ENCODE data around the gene PARVB. TPM values are rescaled to one million over a fixed set of nuclear protein-coding genes. Genes with fewer than 3 reads are reported as not detected.

Gene PARVB
- total RNA-seq, 1 donor from 2014 or later: 12.7 TPM

GRCh38 chr22:44089717-44090570 lies 65.8 kb downstream of the PARVB start:
- H3K27ac ChIP-seq: no peak overlapping the region
- no peak for DNase-seq (ENCODE audit: low spot score)
- H3K4me2 ChIP-seq: no peak overlapping the region
- H3F3A ChIP-seq (ENCODE audit: low read depth): no peaks in the 10 kb centered on the region
- H3K9ac ChIP-seq: no peak overlapping the region
- peaks cover 32% of the 10 kb centered on the region for H3K4me1 Mint-ChIP-seq
- H2AFZ ChIP-seq (replicated peaks): no peak overlapping the region
- no peak for TF ChIP-seq EZH2 (IDR thresholded peaks at IDR 0.05)
- TF ChIP-seq, protein P1, sequence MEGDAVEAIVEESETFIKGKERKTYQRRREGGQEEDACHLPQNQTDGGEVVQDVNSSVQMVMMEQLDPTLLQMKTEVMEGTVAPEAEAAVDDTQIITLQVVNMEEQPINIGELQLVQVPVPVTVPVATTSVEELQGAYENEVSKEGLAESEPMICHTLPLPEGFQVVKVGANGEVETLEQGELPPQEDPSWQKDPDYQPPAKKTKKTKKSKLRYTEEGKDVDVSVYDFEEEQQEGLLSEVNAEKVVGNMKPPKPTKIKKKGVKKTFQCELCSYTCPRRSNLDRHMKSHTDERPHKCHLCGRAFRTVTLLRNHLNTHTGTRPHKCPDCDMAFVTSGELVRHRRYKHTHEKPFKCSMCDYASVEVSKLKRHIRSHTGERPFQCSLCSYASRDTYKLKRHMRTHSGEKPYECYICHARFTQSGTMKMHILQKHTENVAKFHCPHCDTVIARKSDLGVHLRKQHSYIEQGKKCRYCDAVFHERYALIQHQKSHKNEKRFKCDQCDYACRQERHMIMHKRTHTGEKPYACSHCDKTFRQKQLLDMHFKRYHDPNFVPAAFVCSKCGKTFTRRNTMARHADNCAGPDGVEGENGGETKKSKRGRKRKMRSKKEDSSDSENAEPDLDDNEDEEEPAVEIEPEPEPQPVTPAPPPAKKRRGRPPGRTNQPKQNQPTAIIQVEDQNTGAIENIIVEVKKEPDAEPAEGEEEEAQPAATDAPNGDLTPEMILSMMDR (IDR thresholded peaks at IDR 0.05): no peak
- no peak for TF ChIP-seq EZH2phosphoT487 (IDR thresholded peaks at IDR 0.05)
- no peak overlapping the region for H3K4me3 Mint-ChIP-seq
- no peaks in the 10 kb centered on the region for H3K4me1 ChIP-seq
- no peak overlapping the region for H3K4me3 ChIP-seq
- no peaks in the 10 kb centered on the region for H3K36me3 ChIP-seq
- no peaks in the 10 kb centered on the region for H3K79me2 ChIP-seq (ENCODE audit: low read depth)
- peaks cover 2% of the 10 kb centered on the region for H3K27me3 Mint-ChIP-seq (ENCODE audit: insufficient read depth, low read depth)
- H3K9me3 ChIP-seq (ENCODE audit: low read depth): no peaks in the 10 kb centered on the region
- no peaks in the 10 kb centered on the region for H4K20me1 ChIP-seq (ENCODE audit: low read depth)
- H3K27ac Mint-ChIP-seq: no peak overlapping the region
- peaks cover 3% of the 10 kb centered on the region for H3K9me3 Mint-ChIP-seq
- H3K27me3 ChIP-seq: no peaks in the 10 kb centered on the region
- no peaks in the 10 kb centered on the region for H3K36me3 Mint-ChIP-seq

GRCh38 chr22:44090571-44090905 lies 66.4 kb downstream of the PARVB start:
- H3K9me3 ChIP-seq (ENCODE audit: low read depth): no peaks in the 10 kb centered on the region
- Mint-ChIP-seq H3K36me3 (no peaks in the 10 kb centered on the region), H3K4me1 (peaks cover 32% of the 10 kb centered on the region), H3K27me3 (ENCODE audit: insufficient read depth, low read depth) (peaks cover 2% of the 10 kb centered on the region), H3K4me3 (no peak overlapping the region), H3K9me3 (peaks cover 2% of the 10 kb centered on the region), H3K27ac (peak overlapping the region; percentile 77)
- no peaks in the 10 kb centered on the region for H3K27me3 ChIP-seq
- no peak overlapping the region for H3K4me2 ChIP-seq
- no peaks in the 10 kb centered on the region for H3K79me2 ChIP-seq (ENCODE audit: low read depth)
- TF ChIP-seq EZH2 (IDR thresholded peaks at IDR 0.05): no peak
- no peak for TF ChIP-seq EZH2phosphoT487 (IDR thresholded peaks at IDR 0.05)
- TF ChIP-seq, protein P1 (IDR thresholded peaks at IDR 0.05): no peak
- no peak overlapping the region for H2AFZ ChIP-seq (replicated peaks)
- H3K27ac ChIP-seq: no peak overlapping the region
- no peaks in the 10 kb centered on the region for H3K36me3 ChIP-seq
- H3K4me1 ChIP-seq: no peaks in the 10 kb centered on the region
- H3K4me3 ChIP-seq: no peak overlapping the region
- no peaks in the 10 kb centered on the region for H4K20me1 ChIP-seq (ENCODE audit: low read depth)
- no peaks in the 10 kb centered on the region for H3F3A ChIP-seq (ENCODE audit: low read depth)
- no peak overlapping the region for H3K9ac ChIP-seq
- DNase-seq (ENCODE audit: low spot score): no peak

GRCh38 chr22:44091021-44091721 lies 67.1 kb downstream of the PARVB start:
- Histone ChIP-seq H4K20me1 (ENCODE audit: low read depth) (no peaks in the 10 kb centered on the region), H3K36me3 (no peaks in the 10 kb centered on the region), H3K4me1 (no peaks in the 10 kb centered on the region), H3K9me3 (ENCODE audit: low read depth) (no peaks in the 10 kb centered on the region), H3K27me3 (no peaks in the 10 kb centered on the region), H3K27ac (no peak overlapping the region), H2AFZ (replicated peaks) (no peak overlapping the region), H3K9ac (no peak overlapping the region), H3K79me2 (ENCODE audit: low read depth) (no peaks in the 10 kb centered on the region), H3K4me2 (no peak overlapping the region), H3F3A (ENCODE audit: low read depth) (no peaks in the 10 kb centered on the region), H3K4me3 (no peak overlapping the region)
- peak; percentile 52 for DNase-seq (ENCODE audit: low spot score)
- Mint-ChIP-seq H3K4me3 (no peak overlapping the region), H3K27ac (peak overlapping the region; percentile 77), H3K4me1 (peaks cover 25% of the 10 kb centered on the region), H3K36me3 (no peaks in the 10 kb centered on the region), H3K27me3 (ENCODE audit: insufficient read depth, low read depth) (peaks cover 2% of the 10 kb centered on the region), H3K9me3 (no peaks in the 10 kb centered on the region)
- no peak for TF ChIP-seq EZH2 (IDR thresholded peaks at IDR 0.05)
- TF ChIP-seq, protein P1 (IDR thresholded peaks at IDR 0.05): peak; percentile 44

Data from neural progenitor cell (in vitro differentiated cells).